HG03103 (cell line): ENCODE data around the gene HEXA.
A peak's percentile ranks its signal among the peaks of the same experiment; 100 is the strongest.
"Not testable (repeated sequence)": the region's sequence is repeated elsewhere in the genome, so short reads cannot be mapped to it uniquely, and the experiment has no call there.

ENCODE experiments used
- ATAC-seq: cut with Tn5 transposase; IDR thresholded peaks from one replicate; pipeline ENCODE4 v1.9.1; 2021; ENCODE audit warnings: low read depth; ENCODE audit not compliant: unreplicated experiment

Gene HEXA

DNA sequence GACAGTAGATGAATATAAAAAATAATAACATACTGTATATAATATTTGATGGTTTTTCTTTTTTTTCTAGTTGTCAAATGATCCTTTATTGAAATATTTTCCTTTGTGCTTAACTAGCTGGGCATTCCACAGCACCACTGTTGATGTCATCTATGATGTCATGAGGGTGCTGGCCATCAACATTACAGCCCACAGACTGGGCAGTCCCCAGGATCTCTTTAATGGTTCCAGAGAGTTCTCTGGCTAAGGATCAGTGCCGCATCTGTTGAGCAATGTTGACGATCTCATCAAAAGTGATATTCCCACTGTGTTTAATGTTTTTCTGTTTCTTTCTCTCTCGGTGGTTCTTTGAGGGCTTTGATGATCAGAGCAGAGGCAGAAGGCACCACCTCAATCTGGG, 3.3 kb upstream of the HEXA start:
- not testable (repeated sequence) for ATAC-seq

DNA sequence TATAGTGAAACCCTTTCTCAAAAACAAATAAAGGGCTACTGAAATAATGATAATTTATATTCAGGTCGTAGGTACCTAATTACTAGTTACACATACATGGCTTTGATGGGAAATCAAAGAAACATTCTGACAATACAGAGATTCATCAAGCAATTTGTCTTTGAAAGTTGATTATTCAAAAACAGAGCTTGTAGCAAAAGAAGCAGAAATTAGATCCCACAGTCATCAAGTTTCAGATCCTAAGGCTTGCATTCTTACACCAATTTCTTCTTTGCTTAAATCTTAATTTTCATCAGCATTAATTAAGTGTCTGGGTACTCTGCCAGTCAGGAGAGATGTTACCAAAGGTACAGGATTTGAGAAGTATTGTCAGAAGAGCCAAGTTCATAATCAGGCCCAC, 1.5 kb upstream of the HEXA start:
- no peak for ATAC-seq

GRCh38 chr15:72375501-72375845, 341 bp downstream of the HEXA start:
- ATAC-seq, result peak; percentile 31

- ATAC-seq, result no peak
Observed at GRCh38 chr15:72372361-72372760, 3.5 kb downstream of the HEXA start.

- ATAC-seq, result no peak
Observed at GRCh38 chr15:72369964-72370363, 5.8 kb downstream of the HEXA start.

- no peak for ATAC-seq
Observed at GRCh38 chr15:72368899-72369298, 6.9 kb downstream of the HEXA start.

DNA sequence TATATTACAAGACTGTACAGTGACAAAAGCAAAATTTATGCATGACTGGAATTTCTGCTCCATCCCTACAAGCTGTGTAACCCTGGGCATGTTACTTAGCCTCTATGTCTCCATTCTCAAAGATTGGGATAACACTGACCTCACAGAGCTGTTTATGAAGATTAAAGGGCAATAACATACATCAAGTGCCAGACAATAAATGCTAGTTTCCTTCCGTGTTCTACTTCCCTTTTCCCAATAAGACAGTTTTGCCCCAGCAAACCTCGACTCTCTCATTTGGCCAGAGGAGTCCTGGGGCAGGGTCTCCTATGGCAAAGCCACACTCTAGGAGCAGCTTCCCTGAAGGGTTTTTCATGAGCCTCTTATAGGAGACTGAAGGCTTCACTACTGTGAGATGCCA, 7.5 kb downstream of the HEXA start:
- ATAC-seq, result no peak

DNA sequence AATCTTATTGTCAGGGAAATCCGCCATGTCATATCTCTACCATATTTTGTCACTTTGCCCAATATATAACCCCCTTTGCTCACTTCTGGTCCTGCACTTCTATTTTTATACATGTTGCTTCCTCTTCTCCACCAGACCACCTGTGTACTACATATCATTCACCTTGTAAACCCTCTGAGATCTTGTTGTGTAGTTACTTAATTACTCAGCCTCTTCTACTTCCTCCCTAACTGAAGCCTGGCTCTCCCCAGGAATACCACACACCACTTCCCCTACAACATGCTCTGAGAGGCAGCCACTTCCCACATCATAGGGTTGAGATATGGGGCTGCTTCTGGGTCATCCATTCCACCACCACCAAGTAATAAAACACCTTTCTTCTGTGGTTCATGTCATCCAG, 10.0 kb downstream of the HEXA start:
- peak; percentile 85 for ATAC-seq

DNA sequence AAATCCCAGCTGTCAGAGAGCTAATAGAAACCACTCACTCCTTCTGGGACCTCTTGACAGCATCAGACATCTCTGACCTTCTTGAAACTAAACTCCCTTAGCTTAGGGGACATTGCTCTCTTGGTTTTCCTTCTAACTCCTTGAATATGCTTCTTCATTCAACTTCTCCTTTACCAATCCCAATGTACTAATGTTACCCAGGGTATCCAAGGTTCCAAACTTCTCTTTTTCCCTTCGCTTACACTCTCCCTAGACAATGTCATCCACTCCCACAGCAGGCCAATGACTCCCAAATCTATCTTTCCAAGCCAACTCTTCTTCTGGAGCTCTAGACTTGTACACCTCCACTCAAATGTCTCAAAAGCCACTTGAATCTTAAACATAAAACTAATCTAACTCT, 14.6 kb downstream of the HEXA start:
- no peak for ATAC-seq

- no peak for ATAC-seq
Observed at GRCh38 chr15:72358650-72359171, 17.1 kb downstream of the HEXA start.

DNA sequence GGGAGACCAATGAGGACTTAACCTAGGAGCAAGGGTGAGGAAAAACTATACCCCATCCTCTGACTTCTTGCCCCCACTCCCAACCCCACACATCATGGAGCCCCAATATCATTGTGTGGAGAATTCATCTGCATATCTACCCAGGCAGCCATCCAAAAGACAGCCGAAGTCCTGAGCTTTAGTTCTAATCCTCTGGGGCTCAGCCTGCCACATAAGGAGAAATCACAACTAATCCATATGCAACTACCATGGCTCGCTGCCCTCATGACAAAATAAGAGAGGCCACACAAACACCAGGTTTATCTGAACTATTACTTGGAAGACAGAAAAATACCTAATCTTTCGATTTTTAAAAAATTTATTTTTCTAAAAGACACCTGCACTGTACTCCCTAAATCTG, 17.7 kb downstream of the HEXA start:
- no peak for ATAC-seq

DNA sequence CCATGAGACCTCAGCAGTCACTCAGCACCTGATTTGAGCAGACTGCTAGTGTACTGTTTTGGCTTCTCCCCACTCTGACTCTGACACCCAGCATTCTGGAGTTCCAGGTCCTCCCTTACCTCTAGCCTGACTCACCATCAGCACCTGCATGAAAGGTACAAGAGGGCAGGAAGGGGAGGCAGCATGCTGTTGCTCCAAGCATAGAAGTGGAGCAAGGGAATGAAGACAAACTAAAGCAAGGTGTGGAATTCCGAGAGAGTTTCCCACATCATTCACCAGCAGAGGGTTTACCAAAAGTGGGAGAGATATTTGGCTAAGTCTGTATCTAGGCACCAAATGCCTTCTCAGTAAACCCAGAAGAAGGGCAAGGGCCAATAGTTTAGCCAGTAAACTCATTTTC, 21.3 kb downstream of the HEXA start:
- no peak for ATAC-seq

DNA sequence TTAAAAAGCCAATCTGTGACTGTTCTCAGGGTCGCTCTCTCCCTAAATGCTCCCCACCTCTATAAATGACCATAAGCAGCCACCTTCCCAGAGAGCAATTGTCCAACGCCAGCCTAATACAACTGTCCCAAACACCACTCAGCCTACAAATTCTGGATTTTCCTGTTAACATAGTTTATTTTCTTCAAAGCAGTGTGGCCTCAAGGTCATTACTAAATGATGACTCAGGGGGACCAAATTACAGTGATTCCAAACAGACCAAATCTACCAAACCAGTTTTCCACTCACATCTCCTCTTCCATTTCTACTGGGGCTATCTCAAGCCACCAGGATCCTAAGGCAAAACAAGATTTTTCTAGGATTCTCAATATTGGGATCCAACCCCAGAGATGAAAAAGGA, 22.5 kb downstream of the HEXA start:
- no peak for ATAC-seq

GRCh38 chr15:72345806-72346205, 30.0 kb downstream of the HEXA start:
- ATAC-seq, result no peak

DNA sequence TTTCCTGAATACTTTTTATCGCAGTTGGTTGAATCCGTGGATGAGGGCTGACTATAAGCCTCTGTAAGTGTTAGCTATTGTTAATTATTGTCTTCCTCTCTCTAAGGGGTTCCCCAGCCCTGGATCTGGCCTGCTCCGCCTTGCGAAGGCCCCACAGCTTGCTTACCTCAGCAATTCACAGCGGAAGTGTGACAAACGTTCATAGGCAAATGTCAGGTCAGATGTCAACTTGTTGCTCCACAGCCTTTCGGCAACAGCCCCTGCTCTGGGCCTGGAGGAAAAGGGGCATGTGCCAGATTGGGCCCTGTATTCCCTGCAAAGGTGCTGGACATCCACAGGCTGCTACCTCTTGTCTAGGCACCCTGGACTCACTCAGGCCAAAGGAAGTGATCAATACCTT, 30.5 kb downstream of the HEXA start:
- no peak for ATAC-seq

GRCh38 chr15:72344602-72345001, 31.2 kb downstream of the HEXA start:
- ATAC-seq, result no peak

- no peak for ATAC-seq
Observed at GRCh38 chr15:72342385-72342784, 33.4 kb downstream of the HEXA start.

- ATAC-seq, result no peak
Observed at GRCh38 chr15:72341361-72341760, 34.5 kb downstream of the HEXA start.

DNA sequence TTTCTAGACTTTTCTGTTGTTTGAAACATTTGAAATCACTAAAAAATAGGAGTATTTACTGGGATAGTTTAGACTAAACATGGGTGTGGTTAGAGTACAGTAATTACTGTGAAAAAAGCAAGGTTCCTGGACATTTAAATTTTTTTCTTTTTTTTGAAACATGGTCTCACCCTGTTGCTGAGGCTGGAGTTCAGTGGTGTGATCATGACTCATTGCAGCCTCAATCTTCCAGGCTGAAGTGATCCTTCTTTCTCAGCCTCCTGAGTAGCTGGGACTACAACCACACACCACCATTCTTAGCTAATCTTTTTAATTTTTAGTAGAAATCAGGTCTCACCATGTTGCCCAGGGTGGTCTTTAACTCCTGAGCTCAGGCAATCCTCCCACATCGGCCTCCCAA, 35.4 kb downstream of the HEXA start:
- no peak for ATAC-seq

GRCh38 chr15:72339777-72340177, 36.0 kb downstream of the HEXA start:
- ATAC-seq, result no peak

DNA sequence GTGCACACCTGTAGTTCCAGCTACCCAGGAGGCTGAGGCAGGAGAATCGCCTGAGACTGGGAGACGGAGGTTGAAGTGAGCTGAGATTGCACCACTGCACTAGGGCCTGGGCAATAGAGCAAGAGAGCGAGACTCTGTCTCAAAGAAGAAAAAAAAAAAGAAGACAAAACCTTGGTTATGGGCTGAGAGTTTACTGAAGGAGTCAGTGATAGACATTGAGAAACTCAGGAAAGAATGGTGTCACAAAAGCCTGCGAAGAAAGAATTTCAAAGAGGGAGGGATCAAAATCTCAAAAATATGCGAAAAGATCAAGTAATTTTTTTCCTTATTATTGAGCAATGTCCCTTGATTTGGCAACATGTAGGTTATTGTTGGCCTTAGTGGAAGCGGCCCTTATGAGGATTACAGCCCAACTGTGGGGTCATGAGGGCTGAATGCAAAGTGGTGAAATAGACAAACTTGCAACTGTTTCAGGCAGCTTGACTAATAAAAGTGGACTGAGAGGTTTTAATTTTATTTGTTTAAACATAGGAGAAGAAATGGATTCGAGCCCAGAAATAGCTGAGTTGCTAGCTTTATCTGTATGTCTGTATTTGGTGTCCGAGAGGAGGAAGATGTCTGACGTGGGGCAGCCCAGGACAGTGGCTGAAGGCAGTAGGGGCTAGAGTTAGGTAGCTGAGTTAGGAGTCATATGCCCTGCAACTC, 37.0 kb downstream of the HEXA start:
- no peak for ATAC-seq

DNA sequence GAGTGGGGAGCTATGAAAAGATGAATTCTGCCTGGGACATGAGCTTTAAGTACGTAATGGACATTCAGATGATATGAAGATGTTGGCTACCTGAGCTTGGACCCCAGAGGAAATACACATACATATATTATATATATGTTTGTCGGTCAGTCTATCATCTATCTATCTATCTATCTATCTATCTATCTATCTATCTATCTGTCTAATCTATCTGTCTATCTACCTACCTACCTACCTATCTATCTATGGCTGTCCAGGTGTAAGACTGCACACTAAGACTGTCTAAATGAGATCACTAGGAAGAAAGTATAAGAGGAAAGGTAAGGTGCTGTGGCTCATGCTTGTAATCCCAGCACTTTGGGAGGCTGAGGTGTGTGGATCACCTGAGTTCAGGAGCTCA, 37.7 kb downstream of the HEXA start:
- ATAC-seq, result no peak

GRCh38 chr15:72334842-72335241, 41.0 kb downstream of the HEXA start:
- no peak for ATAC-seq
